IMR-90 (cell line): ENCODE measurements around the gene CD2AP. TPM values are rescaled to one million over a fixed set of nuclear protein-coding genes. Genes with fewer than 3 reads are reported as not detected.

Experiments used
- ATAC-seq: fragments of 200-7000 bp; cut with Tn5 transposase; 2 replicates; pipeline ENCODE4 v1.9.1; 2020; ENCODE audit warnings: low read depth, mild to moderate bottlenecking, moderate library complexity
- BruUV-seq: library from RNA; stranded (reverse); fragments of 400-500 nt; replicated peaks from 2 replicates; lab custom pipeline; 2021; lab: Mats Ljungman, UMichigan
- CTCF ChIA-PET: fragments of 300-600 bp; formaldehyde crosslinking; extraction: SDS; loops from one replicate; lab custom pipeline; 2021; ENCODE audit warnings: antibody characterized with exemption; lab: Yijun Ruan, JAX
- POLR2A ChIA-PET: fragments of 300-600 bp; sonication (Branson Sonifier 250); formaldehyde crosslinking; loops from one replicate; lab custom pipeline; 2022; ENCODE audit warnings: antibody characterized with exemption; ENCODE audit not compliant: unreplicated experiment; lab: Charles Lee
- DNase-seq: peaks from one replicate; pipeline ENCODE4 v3.0.0; 2013
- H2AFZ ChIP-seq: replicated peaks from 2 replicates; pipeline ENCODE3; 2013; ENCODE audit warnings: low read length, mild to moderate bottlenecking; ENCODE audit not compliant: poor library complexity
- H2AK5ac ChIP-seq: 2 replicates; pipeline ENCODE4 v1.6.1; 2013; ENCODE audit warnings: low read depth, low read length, inconsistent platforms
- H2AK9ac ChIP-seq: replicated peaks from 2 replicates; pipeline ENCODE3; 2013; ENCODE audit warnings: mild to moderate bottlenecking, low read depth, low read length, moderate library complexity; ENCODE audit not compliant: poor library complexity
- H2BK120ac ChIP-seq: 2 replicates; pipeline ENCODE4 v1.6.1; 2013; ENCODE audit warnings: low read depth, low read length, inconsistent platforms
- H2BK15ac ChIP-seq: 3 replicates; pipeline ENCODE4 v1.6.1; 2013; ENCODE audit warnings: low read depth, low read length, inconsistent platforms
- H2BK20ac ChIP-seq: 2 replicates; pipeline ENCODE4 v1.6.1; 2013; ENCODE audit warnings: low read depth, mild to moderate bottlenecking, inconsistent platforms, low read length, moderate library complexity
- H2BK5ac ChIP-seq: 2 replicates; pipeline ENCODE4 v1.6.1; 2013; ENCODE audit warnings: mild to moderate bottlenecking, low read depth, low read length, inconsistent platforms; ENCODE audit not compliant: poor library complexity, severe bottlenecking
- H3K14ac ChIP-seq: replicated peaks from 2 replicates; pipeline ENCODE4 v1.6.1; 2013; ENCODE audit warnings: low read depth, low read length, inconsistent platforms
- H3K18ac ChIP-seq: 2 replicates; pipeline ENCODE4 v1.6.1; 2013; ENCODE audit warnings: low read depth, low read length, control low read depth
- H3K23ac ChIP-seq: 2 replicates; pipeline ENCODE4 v1.6.1; 2013; ENCODE audit warnings: low read depth, low read length, inconsistent platforms
- H3K27ac ChIP-seq: 2 replicates; pipeline ENCODE4 v1.5.1; 2013; ENCODE audit warnings: mild to moderate bottlenecking, control low read depth, low read length; ENCODE audit not compliant: insufficient read depth
- H3K27me3 ChIP-seq: 2 replicates; pipeline ENCODE4 v1.6.1; 2013; ENCODE audit warnings: low read length; ENCODE audit not compliant: control insufficient read depth, insufficient read depth
- H3K36me3 ChIP-seq: 2 replicates; pipeline ENCODE4 v1.6.1; 2013; ENCODE audit warnings: low read length, mixed read lengths; ENCODE audit not compliant: control insufficient read depth, insufficient read depth
- H3K4ac ChIP-seq: 2 replicates; pipeline ENCODE4 v1.6.1; 2013; ENCODE audit warnings: low read depth, low read length, inconsistent platforms
- H3K4me1 ChIP-seq: 2 replicates; pipeline ENCODE4 v1.6.1; 2013; ENCODE audit warnings: low read length, mixed read lengths; ENCODE audit not compliant: control insufficient read depth, insufficient read depth
- H3K4me2 ChIP-seq: 2 replicates; pipeline ENCODE4 v1.6.1; 2013; ENCODE audit warnings: low read depth, mild to moderate bottlenecking, control low read depth, low read length, moderate library complexity
- H3K4me3 ChIP-seq: 2 replicates; pipeline ENCODE4 v1.5.1; 2013; ENCODE audit warnings: low read depth, mild to moderate bottlenecking, control low read depth, low read length, moderate library complexity; ENCODE audit not compliant: insufficient read depth
- H3K56ac ChIP-seq: 2 replicates; pipeline ENCODE4 v1.6.1; 2013; ENCODE audit warnings: low read length, inconsistent platforms; ENCODE audit not compliant: insufficient read depth; ENCODE audit errors: extremely low read depth
- H3K79me1 ChIP-seq, 2 experiments: 2 replicates each; pipeline ENCODE4 v1.6.1; 2013; ENCODE audit warnings: low read length in 2 of 2, inconsistent platforms in 1 of 2, low read depth in 1 of 2
- H3K9ac ChIP-seq: 2 replicates; pipeline ENCODE4 v1.6.1; 2013; ENCODE audit warnings: low read depth, low read length, control low read depth
- H3K9me1 ChIP-seq: 2 replicates; pipeline ENCODE4 v1.6.1; 2013; ENCODE audit warnings: low read length, inconsistent platforms; ENCODE audit not compliant: insufficient read depth
- H3K9me3 ChIP-seq: 2 replicates; pipeline ENCODE4 v1.6.1; 2013; ENCODE audit warnings: low read length; ENCODE audit not compliant: control insufficient read depth, insufficient read depth
- H4K20me1 ChIP-seq: 2 replicates; pipeline ENCODE4 v1.6.1; 2013; ENCODE audit warnings: low read length, inconsistent platforms; ENCODE audit not compliant: insufficient read depth
- H4K5ac ChIP-seq: 2 replicates; pipeline ENCODE4 v1.6.1; 2013; ENCODE audit warnings: mild to moderate bottlenecking, low read depth, low read length, control low read depth
- H4K8ac ChIP-seq, 2 experiments: 2 replicates each; pipeline ENCODE4 v1.6.1; 2013; ENCODE audit warnings: low read depth in 2 of 2, low read length in 2 of 2, control low read depth in 1 of 2, inconsistent platforms in 1 of 2
- H4K91ac ChIP-seq: 2 replicates; pipeline ENCODE4 v1.6.1; 2013; ENCODE audit warnings: low read depth, low read length, inconsistent platforms; ENCODE audit not compliant: insufficient read depth
- FOS ChIP-seq: fragments of 150-350 bp; IDR thresholded peaks from 2 replicates; pipeline ENCODE4 v1.6.1; 2016; ENCODE audit warnings: low read depth, low read length
- WGBS, 2 experiments: methylation state at CpG; one replicate each; pipeline versions ENCODE4 v1.1.5 to v1.1.7; 2013; ENCODE audit warnings: missing lambda C conversion rate in 2 of 2; ENCODE audit not compliant: insufficient read length in 1 of 2; ENCODE audit errors: extremely low coverage in 2 of 2; 5-methylcytosine and 5-hydroxymethylcytosine counted together
- dilution Hi-C: fragments of 300-500 bp; cut with HindIII; formaldehyde crosslinking; loops from one replicate; pipeline ENCODE4 v1.14.3; 2018; ENCODE audit warnings: low sequenced_read_pairs; ENCODE audit not compliant: unreplicated experiment
- in situ Hi-C: fragments of 300-500 bp; cut with MboI; formaldehyde crosslinking; loops from 3 replicates; pipeline ENCODE4 v1.14.3; 2019; ENCODE audit warnings: low sequenced_read_pairs, inconsistent platforms, mixed read lengths
- intact Hi-C: fragments of 100-400 bp; cut with micrococcal nuclease; formaldehyde crosslinking; loops from 2 replicates; pipeline ENCODE4 v1.10.0; 2022
- polyA plus RNA-seq, 3 experiments: library from polyadenylated mRNA; depleted of rRNA; stranded (reverse); fragments of >200 nt; gene quantifications; 2 replicates each; pipeline ENCODE4 v1.2.3, GENCODE V29; 2012; ENCODE audit warnings: low replicate concordance in 1 of 3
- total RNA-seq: library from RNA; depleted of rRNA; stranded (reverse); fragments of >200 nt; gene quantifications from 2 replicates; pipeline ENCODE4 v1.2.3, GENCODE V29; 2012

Gene CD2AP
- total and polyA plus RNA-seq, 2 of the 4 experiments (the other 2 are of a cell fraction), result 5.3 to 7.5 TPM

DNA sequence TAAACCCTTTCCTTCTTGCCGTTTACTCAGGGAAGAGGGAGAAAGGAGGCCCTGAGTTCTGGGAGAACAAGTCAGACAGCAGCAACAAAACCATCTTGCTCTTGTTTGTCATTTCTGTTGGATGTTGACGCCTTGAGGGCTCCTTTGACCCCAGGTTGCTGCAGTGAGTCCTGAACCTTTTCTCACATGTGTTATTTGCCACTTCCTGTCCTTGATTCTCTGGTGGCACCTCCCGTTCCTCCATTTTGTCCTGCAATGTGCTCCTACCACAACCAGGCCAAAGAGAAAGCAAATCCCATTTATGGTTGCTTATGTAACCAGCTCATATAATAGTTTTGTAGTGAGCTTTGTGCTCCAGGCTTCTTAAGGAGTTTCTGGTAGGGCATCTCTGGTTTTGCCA lies 154.2 kb downstream of the CD2AP start:
- ChIA-PET CTCF (interaction anchor here (0.5 to 1.9 kb wide), 19 partner anchors 9 to 1405 kb away, joined by 3 to 15 read pairs (median 4); no protein-coding TSS in a partner anchor), POLR2A (no interaction called here)
- Histone ChIP-seq H3K4me1 (no peaks in the 10 kb centered on the region), H3K9me3 (no peaks in the 10 kb centered on the region), H3K4me2 (no peak overlapping the region), H3K18ac (no peak overlapping the region), H3K4me3 (no peak overlapping the region), H3K56ac (no peak overlapping the region), H3K9ac (no peak overlapping the region), H2AFZ (no peak overlapping the region), H3K36me3 (no peaks in the 10 kb centered on the region), H2BK120ac (no peak overlapping the region), H3K27me3 (no peaks in the 10 kb centered on the region), H4K8ac (no peak overlapping the region), H3K79me1 (no peaks in the 10 kb centered on the region), H4K5ac (no peak overlapping the region), H4K91ac (no peak overlapping the region), H3K23ac (no peak overlapping the region), H2AK5ac (no peak overlapping the region), H3K27ac (no peak overlapping the region), H2BK20ac (no peak overlapping the region), H2BK15ac (no peak overlapping the region), H2BK5ac (no peak overlapping the region), H4K20me1 (no peaks in the 10 kb centered on the region), H3K9me1 (no peaks in the 10 kb centered on the region), H3K4ac (no peak overlapping the region), H3K14ac (no peak overlapping the region), H2AK9ac (no peak overlapping the region)
- WGBS, 2 experiments, result no CpG with 5 or more reads among the region's 3 CpGs
- no peak for TF ChIP-seq FOS
- DNase-seq (peak; percentile 1), ATAC-seq (no peak)
- intact Hi-C loops, result loop anchor here (1.0 to 10.0 kb wide), 5 partner anchors 149 to 1783 kb away; partner anchors contain the start of gene CD2AP
- in situ Hi-C loops, result loop anchor here (5.0 kb wide), 1 partner anchor 141 kb away; no protein-coding TSS in a partner anchor
- no TSS peak for BruUV-seq
- dilution Hi-C loops, result no loop called here
